ENCODE data around the gene CD200.

Gene CD200

DNA sequence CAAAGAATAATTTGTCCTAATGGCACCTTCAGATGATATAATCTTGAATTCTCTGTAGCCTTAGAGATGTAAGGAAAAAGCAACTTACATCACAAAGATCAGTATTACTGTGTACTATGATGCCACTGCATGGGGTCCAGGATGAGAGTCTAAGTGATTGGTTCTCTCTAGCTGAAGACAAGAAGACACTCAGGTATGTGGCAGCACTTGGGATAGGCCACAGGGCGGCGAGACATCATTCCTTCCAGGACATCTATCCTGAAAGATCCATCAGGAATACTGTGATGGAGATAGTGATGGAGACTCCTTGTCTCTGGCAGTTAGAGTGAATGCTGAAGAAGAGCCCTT is 2.5 kb downstream of the CD200 start:
- Histone ChIP-seq H3K27me3 (ENCODE audit: control insufficient read depth, insufficient read depth, low read length) (no peaks in the 10 kb centered on the region), H3K4me3 (ENCODE audit: low read depth, low read length) (peak overlapping the region; percentile 66), H3K9ac (ENCODE audit: low read depth, low read length) (no peak overlapping the region), H3K36me3 (ENCODE audit: control insufficient read depth, insufficient read depth, low read length) (no peaks in the 10 kb centered on the region), H3K9me3 (ENCODE audit: control insufficient read depth, insufficient read depth, low read length) (no peaks in the 10 kb centered on the region), H3K4me1 (ENCODE audit: control insufficient read depth, insufficient read depth, low read length) (peaks cover 19% of the 10 kb centered on the region)

DNA sequence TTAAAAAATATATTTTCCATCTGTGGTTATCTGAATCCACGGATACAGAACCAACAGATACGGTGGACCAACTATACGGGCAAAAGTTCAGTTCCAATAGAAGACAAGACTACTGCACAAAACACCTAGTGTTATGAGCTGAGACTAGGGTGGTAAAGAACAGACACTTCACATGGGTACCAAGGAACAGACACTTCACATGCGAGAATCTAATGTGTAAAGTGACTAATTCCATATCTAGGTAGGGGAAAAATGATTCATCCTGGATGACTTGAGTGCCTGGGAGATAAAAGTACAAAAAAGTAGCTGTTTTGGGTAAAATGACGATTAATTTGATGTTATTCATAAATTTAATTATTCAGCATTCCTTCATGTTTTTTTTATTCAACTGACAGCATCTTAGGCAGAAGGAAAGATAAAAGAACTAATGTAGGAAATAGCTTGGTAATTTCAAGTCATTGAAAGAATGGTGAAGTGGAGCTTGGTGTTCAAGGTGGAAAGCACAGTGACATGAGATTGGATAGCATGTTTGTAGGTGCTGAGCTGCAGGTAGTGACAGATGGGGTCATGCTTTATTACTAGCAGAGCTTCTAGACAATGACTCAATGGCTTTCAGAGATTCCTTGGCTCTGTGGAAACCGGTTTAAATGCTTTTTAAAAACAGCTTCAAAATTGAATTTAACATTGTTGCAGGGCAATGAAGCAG is 5.2 kb downstream of the CD200 start:
- Histone ChIP-seq H3K9ac (ENCODE audit: low read depth, low read length) (no peak overlapping the region), H3K4me1 (ENCODE audit: control insufficient read depth, insufficient read depth, low read length) (peaks cover 19% of the 10 kb centered on the region), H3K27me3 (ENCODE audit: control insufficient read depth, insufficient read depth, low read length) (no peaks in the 10 kb centered on the region), H3K9me3 (ENCODE audit: control insufficient read depth, insufficient read depth, low read length) (no peaks in the 10 kb centered on the region), H3K36me3 (ENCODE audit: control insufficient read depth, insufficient read depth, low read length) (no peaks in the 10 kb centered on the region), H3K4me3 (ENCODE audit: low read depth, low read length) (no peak overlapping the region)

DNA sequence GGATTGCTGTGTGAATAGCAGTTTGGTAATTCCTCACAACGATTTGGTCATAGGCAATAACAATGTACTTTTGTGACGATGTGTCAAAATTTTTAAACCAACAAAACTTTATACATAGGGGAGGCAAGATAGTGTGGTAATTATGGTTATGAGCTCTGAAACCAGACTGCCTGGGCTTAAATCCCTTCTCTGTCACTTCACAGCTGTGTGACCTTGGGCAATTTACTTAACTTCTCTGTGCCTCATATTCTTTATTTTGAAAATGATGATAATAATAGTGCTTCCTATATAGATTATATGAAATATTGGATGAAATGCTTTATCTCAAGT is 5.7 kb downstream of the CD200 start:
- peaks cover 19% of the 10 kb centered on the region for H3K4me1 ChIP-seq (ENCODE audit: control insufficient read depth, insufficient read depth, low read length)
- no peaks in the 10 kb centered on the region for H3K9me3 ChIP-seq (ENCODE audit: control insufficient read depth, insufficient read depth, low read length)
- no peak overlapping the region for H3K9ac ChIP-seq (ENCODE audit: low read depth, low read length)
- H3K36me3 ChIP-seq (ENCODE audit: control insufficient read depth, insufficient read depth, low read length), result no peaks in the 10 kb centered on the region
- H3K27me3 ChIP-seq (ENCODE audit: control insufficient read depth, insufficient read depth, low read length), result no peaks in the 10 kb centered on the region
- no peak overlapping the region for H3K4me3 ChIP-seq (ENCODE audit: low read depth, low read length)

DNA sequence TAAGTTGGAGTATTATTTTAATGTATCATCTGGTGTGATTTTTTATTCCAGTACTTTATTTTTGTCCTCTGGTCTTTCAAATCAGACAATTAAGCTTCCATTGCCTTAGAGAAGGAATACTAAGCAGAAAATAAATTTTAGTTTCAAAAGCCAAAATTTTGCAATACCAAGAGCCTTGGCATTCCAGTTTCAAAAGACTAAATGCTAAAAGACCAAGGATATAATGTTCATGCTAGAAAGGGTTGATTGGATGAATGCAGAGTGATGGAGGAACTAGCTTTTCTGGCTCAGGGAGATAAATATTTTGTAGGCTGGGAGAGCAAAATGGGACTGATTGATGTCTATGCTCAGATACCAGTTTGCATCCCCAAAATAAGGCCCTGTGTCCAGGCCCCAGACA is 6.2 kb downstream of the CD200 start:
- Histone ChIP-seq H3K9ac (ENCODE audit: low read depth, low read length) (no peak overlapping the region), H3K36me3 (ENCODE audit: control insufficient read depth, insufficient read depth, low read length) (no peaks in the 10 kb centered on the region), H3K9me3 (ENCODE audit: control insufficient read depth, insufficient read depth, low read length) (no peaks in the 10 kb centered on the region), H3K27me3 (ENCODE audit: control insufficient read depth, insufficient read depth, low read length) (no peaks in the 10 kb centered on the region), H3K4me3 (ENCODE audit: low read depth, low read length) (no peak overlapping the region), H3K4me1 (ENCODE audit: control insufficient read depth, insufficient read depth, low read length) (peaks cover 19% of the 10 kb centered on the region)

DNA sequence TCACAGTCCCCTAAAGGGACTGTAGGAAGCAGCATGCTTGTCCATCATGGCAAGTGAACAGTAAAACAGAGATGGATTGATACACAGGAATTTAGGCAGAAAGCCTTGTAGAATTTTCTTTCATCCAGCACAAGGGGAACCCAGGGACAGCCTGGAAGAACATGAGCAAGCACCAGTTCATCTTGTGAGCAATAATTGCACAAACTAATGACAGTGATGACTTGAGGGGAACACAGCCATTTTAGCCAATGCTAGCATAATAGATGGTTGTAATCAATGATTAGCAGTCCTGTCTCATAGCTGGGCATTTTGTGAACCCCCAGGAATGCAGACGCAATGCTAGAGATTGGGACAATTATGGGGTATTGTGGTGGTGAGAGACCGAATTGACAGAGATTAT is 6.7 kb downstream of the CD200 start:
- Histone ChIP-seq H3K9ac (ENCODE audit: low read depth, low read length) (no peak overlapping the region), H3K27me3 (ENCODE audit: control insufficient read depth, insufficient read depth, low read length) (no peaks in the 10 kb centered on the region), H3K4me3 (ENCODE audit: low read depth, low read length) (no peak overlapping the region), H3K9me3 (ENCODE audit: control insufficient read depth, insufficient read depth, low read length) (no peaks in the 10 kb centered on the region), H3K4me1 (ENCODE audit: control insufficient read depth, insufficient read depth, low read length) (peaks cover 19% of the 10 kb centered on the region), H3K36me3 (ENCODE audit: control insufficient read depth, insufficient read depth, low read length) (no peaks in the 10 kb centered on the region)

DNA sequence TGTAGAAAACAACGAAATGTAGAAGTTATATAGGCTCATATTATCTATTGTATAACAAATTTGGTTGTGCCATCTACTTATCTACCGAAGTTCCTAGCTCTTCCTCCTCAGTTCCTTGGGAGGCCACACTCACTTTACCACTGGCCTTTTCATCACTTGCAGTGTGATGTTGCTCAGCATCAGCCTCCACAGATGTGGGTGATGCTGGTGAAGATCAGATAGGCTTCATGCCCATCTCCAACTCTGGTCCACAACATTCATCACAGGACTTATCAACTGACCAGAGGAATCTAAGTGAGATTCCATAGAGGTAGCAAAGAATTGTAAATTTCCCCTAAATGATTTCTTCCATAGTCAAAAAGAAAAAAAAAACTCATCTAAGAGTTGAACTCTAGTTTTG is 8.4 kb downstream of the CD200 start:
- peaks cover 6% of the 10 kb centered on the region for H3K4me1 ChIP-seq (ENCODE audit: control insufficient read depth, insufficient read depth, low read length)
- no peak overlapping the region for H3K4me3 ChIP-seq (ENCODE audit: low read depth, low read length)
- H3K9ac ChIP-seq (ENCODE audit: low read depth, low read length), result no peak overlapping the region
- H3K9me3 ChIP-seq (ENCODE audit: control insufficient read depth, insufficient read depth, low read length), result no peaks in the 10 kb centered on the region
- peaks cover 4% of the 10 kb centered on the region for H3K36me3 ChIP-seq (ENCODE audit: control insufficient read depth, insufficient read depth, low read length)
- H3K27me3 ChIP-seq (ENCODE audit: control insufficient read depth, insufficient read depth, low read length), result no peaks in the 10 kb centered on the region

DNA sequence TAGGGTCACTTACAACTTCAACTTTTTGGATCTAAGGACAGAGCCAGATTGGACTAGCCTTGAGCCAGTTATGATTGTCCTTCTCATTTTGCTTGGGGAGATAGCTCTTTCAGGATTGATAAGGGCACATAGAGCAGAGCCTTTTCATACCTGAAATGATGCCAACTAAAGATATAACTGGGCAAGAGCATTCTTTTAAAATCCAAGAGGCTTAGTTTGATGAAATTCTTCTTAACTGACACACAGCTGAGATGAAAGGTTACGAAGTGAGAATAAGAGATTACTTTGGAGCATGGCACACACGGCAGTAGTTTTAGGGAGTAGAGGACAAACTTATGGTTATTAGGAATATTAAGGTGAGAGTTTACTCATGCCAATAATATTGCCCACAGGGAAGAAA is 12.7 kb downstream of the CD200 start:
- Histone ChIP-seq H3K36me3 (ENCODE audit: control insufficient read depth, insufficient read depth, low read length) (peaks cover 11% of the 10 kb centered on the region), H3K27me3 (ENCODE audit: control insufficient read depth, insufficient read depth, low read length) (no peaks in the 10 kb centered on the region), H3K4me1 (ENCODE audit: control insufficient read depth, insufficient read depth, low read length) (peaks cover 8% of the 10 kb centered on the region)

DNA sequence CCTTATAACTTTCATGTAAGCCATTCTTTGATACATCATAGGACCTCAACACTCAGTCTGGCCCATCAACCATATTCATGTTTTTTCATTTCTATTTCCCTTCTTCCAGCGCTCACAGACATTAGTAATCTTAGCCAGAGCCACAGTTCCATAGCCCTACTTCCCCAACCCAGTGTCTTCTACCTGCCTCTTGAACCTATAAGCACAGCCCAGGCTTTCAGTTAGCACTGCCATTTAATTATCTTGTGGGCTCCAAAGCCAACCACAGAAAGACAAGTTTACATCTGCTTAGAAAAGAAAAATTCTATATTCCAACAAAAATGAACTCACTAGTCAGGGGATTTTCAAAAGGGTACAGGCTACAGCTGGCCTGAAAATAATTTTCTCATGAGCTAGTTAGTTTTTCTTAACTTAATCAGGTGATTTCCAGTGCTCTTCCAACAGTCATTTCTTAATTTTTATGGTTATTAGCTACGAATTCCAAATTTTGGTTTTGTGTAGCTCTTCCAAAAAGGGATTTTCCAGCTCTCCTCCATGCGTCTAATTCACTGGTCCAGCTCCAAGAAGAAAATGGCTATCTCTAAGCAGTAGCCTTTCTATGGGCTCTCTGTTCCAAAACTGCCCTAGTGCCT is 13.7 kb downstream of the CD200 start:
- peaks cover 11% of the 10 kb centered on the region for H3K36me3 ChIP-seq (ENCODE audit: control insufficient read depth, insufficient read depth, low read length)
- H3K27me3 ChIP-seq (ENCODE audit: control insufficient read depth, insufficient read depth, low read length), result no peaks in the 10 kb centered on the region
- H3K4me3 ChIP-seq (ENCODE audit: low read depth, low read length), result no peak overlapping the region
- no peaks in the 10 kb centered on the region for H3K9me3 ChIP-seq (ENCODE audit: control insufficient read depth, insufficient read depth, low read length)
- H3K9ac ChIP-seq (ENCODE audit: low read depth, low read length), result no peak overlapping the region
- H3K4me1 ChIP-seq (ENCODE audit: control insufficient read depth, insufficient read depth, low read length), result peaks cover 17% of the 10 kb centered on the region

More for the DNA sequence above, 12.7 kb downstream of the CD200 start:
- Histone ChIP-seq H3K4me3 (ENCODE audit: low read depth, low read length) (no peak overlapping the region), H3K9me3 (ENCODE audit: control insufficient read depth, insufficient read depth, low read length) (no peaks in the 10 kb centered on the region), H3K9ac (ENCODE audit: low read depth, low read length) (no peak overlapping the region)

DNA sequence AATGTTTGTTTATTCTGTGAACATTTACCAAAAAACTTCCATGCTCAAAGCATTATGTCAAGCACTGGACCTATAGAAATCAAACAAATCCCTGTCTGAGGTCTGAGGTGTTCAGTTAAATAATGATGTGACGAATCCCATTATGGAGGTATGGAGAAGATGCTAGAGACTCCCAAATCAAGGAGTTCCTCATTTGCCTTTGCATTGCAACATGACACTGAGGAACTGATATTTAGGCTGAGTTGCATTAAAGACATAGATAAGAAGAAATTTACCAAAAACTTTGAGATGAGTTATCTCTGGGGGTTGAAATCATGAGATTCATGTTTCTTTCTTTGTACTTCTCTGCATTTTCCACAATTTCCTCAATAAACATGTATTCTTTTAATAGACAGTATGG is 16.0 kb downstream of the CD200 start:
- peaks cover 11% of the 10 kb centered on the region for H3K36me3 ChIP-seq (ENCODE audit: control insufficient read depth, insufficient read depth, low read length)
- H3K27me3 ChIP-seq (ENCODE audit: control insufficient read depth, insufficient read depth, low read length), result no peaks in the 10 kb centered on the region
- H3K4me3 ChIP-seq (ENCODE audit: low read depth, low read length), result no peak overlapping the region
- no peak overlapping the region for H3K9ac ChIP-seq (ENCODE audit: low read depth, low read length)
- H3K9me3 ChIP-seq (ENCODE audit: control insufficient read depth, insufficient read depth, low read length), result no peaks in the 10 kb centered on the region
- H3K4me1 ChIP-seq (ENCODE audit: control insufficient read depth, insufficient read depth, low read length), result peaks cover 33% of the 10 kb centered on the region

DNA sequence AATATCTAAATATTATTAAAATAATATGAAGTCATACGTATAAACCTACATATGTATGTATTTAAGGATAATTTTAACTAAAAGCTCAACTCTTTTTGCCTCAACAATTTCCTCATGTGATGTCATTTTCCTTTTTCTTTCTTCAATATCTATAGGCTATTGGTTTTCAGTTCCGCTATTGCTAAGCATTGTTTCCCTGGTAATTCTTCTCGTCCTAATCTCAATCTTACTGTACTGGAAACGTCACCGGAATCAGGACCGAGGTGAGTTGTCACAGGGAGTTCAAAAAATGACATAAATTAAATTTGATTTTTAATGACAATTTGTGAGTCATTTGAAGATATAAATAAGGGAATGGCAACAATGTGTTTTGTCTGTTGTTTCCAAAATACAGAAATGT is 16.6 kb downstream of the CD200 start:
- H3K9me3 ChIP-seq (ENCODE audit: control insufficient read depth, insufficient read depth, low read length), result no peaks in the 10 kb centered on the region
- H3K4me3 ChIP-seq (ENCODE audit: low read depth, low read length), result no peak overlapping the region
- H3K4me1 ChIP-seq (ENCODE audit: control insufficient read depth, insufficient read depth, low read length), result peaks cover 38% of the 10 kb centered on the region
- H3K27me3 ChIP-seq (ENCODE audit: control insufficient read depth, insufficient read depth, low read length), result no peaks in the 10 kb centered on the region
- no peak overlapping the region for H3K9ac ChIP-seq (ENCODE audit: low read depth, low read length)
- peaks cover 11% of the 10 kb centered on the region for H3K36me3 ChIP-seq (ENCODE audit: control insufficient read depth, insufficient read depth, low read length)

DNA sequence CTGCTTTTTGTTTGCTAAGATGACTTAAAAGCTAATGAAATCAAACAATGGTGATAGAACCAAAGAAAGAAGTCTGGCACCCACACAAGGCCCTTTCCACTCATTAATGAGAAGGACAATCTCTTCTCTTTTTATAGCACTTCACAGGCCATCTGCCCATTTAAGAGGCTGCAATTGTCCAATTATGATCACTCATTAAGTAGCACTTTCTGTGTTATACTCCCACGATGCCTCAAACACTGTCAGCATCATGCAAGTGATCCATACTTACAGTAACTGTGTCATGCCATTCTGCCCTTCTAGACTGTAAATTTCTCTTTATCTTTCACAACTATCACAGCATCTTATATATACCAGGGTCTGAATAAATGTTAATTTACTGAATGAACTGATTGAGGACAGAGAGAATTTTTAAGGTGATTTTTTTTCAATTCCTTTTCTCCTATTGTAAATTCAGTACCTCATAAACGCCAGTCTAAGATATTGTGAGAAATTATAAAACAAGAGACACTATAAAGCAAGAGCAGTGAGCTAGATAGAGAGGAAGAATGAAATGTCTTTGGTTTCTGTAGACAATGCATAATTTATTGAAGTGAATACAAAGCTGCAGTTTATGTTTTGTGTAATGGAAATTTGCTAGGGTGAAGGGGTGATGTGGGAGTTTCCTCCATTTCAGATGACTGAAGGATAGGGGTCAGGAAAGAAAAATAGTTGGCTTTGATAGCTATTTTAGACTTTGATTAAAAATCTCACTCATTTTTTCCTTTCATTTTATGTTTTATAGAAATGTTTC is 17.3 kb downstream of the CD200 start:
- Histone ChIP-seq H3K4me1 (ENCODE audit: control insufficient read depth, insufficient read depth, low read length) (peaks cover 44% of the 10 kb centered on the region), H3K27me3 (ENCODE audit: control insufficient read depth, insufficient read depth, low read length) (no peaks in the 10 kb centered on the region), H3K36me3 (ENCODE audit: control insufficient read depth, insufficient read depth, low read length) (peaks cover 8% of the 10 kb centered on the region), H3K4me3 (ENCODE audit: low read depth, low read length) (no peak overlapping the region), H3K9me3 (ENCODE audit: control insufficient read depth, insufficient read depth, low read length) (no peaks in the 10 kb centered on the region), H3K9ac (ENCODE audit: low read depth, low read length) (no peak overlapping the region)

DNA sequence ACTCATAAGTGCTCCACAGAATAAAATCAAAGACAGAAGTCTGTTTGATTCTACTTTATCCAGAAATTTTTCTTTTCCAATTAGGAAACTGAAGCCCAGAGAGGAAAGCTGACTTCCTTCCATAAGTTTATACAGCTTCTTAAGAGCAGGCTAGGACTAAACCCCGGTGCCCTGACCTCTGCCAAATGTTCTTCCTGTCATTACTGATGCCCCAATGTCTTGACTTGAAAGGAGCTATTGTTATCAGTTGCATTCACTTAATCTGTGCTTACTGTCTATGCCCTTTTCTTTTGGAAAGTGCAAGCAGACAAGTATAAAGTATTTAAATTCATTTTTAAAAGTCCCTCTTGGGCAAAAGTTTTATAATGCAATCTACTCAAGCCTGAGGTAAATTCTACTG is 18.1 kb downstream of the CD200 start:
- Histone ChIP-seq H3K36me3 (ENCODE audit: control insufficient read depth, insufficient read depth, low read length) (peaks cover 6% of the 10 kb centered on the region), H3K27me3 (ENCODE audit: control insufficient read depth, insufficient read depth, low read length) (no peaks in the 10 kb centered on the region), H3K4me3 (ENCODE audit: low read depth, low read length) (no peak overlapping the region), H3K9me3 (ENCODE audit: control insufficient read depth, insufficient read depth, low read length) (no peaks in the 10 kb centered on the region), H3K4me1 (ENCODE audit: control insufficient read depth, insufficient read depth, low read length) (peaks cover 50% of the 10 kb centered on the region), H3K9ac (ENCODE audit: low read depth, low read length) (no peak overlapping the region)
